ENCODE results near the gene MEI4.
"Not testable (repeated sequence)": the region's sequence is repeated elsewhere in the genome, so short reads cannot be mapped to it uniquely, and the experiment has no call there.

MEI4 gene

DNA sequence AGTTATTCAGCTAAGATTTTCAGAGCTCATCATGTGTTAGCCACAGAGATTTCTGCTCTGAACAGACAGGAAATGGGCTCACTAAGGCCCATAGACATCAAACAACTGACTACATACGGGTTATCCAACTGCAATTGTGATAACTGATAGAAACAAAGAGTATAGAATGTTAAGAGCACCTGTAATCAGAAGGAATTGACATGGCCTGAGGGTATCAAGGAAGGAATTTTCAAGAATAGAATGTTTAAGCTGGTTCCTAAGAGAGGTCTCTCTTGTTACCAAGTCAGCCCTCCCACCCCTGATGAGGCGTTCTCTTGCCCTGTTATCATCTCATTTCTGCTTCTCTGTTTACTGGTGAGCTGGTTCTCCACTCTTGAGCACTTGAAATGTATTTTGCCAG, at the start of gene MEI4:
Gene MEI4, plus strand, starts transcription at position 301 of the 400 bp plus-strand sequence. CDS start 37,633 bp downstream, outside the sequence.
- no peak for DNase-seq (ENCODE audit: low spot score)

DNA sequence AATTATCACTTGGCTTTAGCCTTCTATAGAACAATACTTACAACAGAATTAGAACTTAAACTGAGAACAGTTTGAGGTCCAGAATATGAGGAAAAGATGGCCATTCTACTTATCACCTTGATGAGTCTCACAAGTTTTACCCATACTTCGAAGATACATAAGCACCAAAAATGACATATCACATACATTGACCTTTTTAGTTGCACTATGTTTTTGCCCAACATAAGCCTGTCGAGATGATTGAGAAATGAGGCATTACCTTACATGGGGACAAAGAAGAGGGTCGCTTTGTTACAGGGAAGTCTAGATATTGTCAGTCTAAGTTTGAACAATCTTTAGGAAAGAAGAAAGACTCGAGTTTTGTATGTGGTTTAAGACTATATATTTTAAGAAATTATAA, 48.4 kb upstream of the MEI4 start:
- no peak for DNase-seq (ENCODE audit: low spot score)

GRCh38 chr6:77607004-77607403, 45.8 kb upstream of the MEI4 start:
- no peak for DNase-seq (ENCODE audit: low spot score)

- DNase-seq (ENCODE audit: low spot score), result no peak
Measured at GRCh38 chr6:77609106-77609505, 43.7 kb upstream of the MEI4 start.

- no peak for DNase-seq (ENCODE audit: low spot score)
Measured at GRCh38 chr6:77619114-77619513, 33.7 kb upstream of the MEI4 start.

- DNase-seq (ENCODE audit: low spot score), result no peak
Measured at GRCh38 chr6:77620278-77620882, 32.5 kb upstream of the MEI4 start.

GRCh38 chr6:77624515-77624914, 28.3 kb upstream of the MEI4 start:
- DNase-seq (ENCODE audit: low spot score), result no peak

- DNase-seq (ENCODE audit: low spot score), result no peak
Measured at GRCh38 chr6:77626426-77626825, 26.4 kb upstream of the MEI4 start.

DNA sequence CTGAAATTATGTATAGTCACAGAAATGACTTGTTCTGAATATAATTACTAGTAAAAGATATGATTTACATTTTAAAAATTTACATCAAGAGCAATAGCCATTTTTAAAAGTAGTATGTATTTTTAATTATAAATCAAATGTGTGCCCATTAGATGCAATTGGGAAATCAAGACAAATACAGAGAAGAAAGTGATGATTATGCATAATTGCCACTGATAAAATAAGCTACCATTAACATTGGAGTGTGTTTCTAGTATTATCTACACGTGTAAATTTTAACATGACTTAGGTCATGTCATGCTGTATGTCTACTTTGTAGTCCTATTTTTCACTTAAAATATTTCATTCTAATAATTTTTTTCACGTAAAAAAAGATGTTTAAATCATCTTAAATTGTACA, 22.8 kb upstream of the MEI4 start:
- DNase-seq (ENCODE audit: low spot score), result no peak

DNA sequence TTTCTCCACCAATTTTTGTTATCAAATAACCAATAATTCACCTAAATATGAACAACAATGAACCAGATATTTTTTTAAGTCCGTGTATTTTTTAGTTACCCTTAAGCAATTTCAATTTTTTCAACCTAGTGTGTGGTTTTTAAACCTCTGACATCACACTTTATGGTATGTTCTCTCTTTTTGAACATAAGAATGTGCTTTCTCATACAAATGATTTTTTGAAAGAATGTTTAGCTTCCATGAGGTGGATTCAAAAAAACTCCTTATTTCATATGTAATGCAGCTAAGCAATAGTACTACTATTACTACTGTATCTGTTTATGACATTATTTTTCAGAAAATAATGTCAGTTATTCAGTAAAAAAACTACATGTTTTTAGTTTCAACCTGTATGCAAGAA, 19.4 kb upstream of the MEI4 start:
- no peak for DNase-seq (ENCODE audit: low spot score)

- DNase-seq (ENCODE audit: low spot score), result no peak
Measured at GRCh38 chr6:77633993-77634715, 18.7 kb upstream of the MEI4 start.

- no peak for DNase-seq (ENCODE audit: low spot score)
Measured at GRCh38 chr6:77638129-77638830, 14.6 kb upstream of the MEI4 start.

GRCh38 chr6:77644102-77644705, 8.6 kb upstream of the MEI4 start:
- DNase-seq (ENCODE audit: low spot score), result no peak

GRCh38 chr6:77650098-77650663, 2.7 kb upstream of the MEI4 start:
- DNase-seq (ENCODE audit: low spot score), result no peak

DNA sequence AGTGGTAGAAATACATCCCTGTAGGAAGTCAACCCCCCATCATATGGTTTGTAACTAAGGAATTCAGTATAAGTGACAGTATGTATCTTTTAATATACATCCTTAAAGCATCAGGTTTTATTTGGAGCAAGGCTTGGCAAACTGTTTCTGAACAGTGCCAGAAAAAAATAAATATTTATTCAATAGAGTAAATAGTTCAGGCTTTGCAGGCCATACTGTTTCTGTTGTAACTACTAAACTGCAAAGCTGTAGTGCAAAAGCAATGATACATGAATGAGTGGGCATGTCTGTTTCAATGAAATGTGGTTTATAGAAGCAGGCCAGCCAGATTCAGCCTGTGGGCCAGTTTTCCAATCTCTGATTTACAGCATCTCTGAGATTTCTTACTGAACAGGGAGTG, 977 bp downstream of the MEI4 start:
- DNase-seq (ENCODE audit: low spot score), result no peak

- not testable (repeated sequence) for DNase-seq (ENCODE audit: low spot score)
Measured at GRCh38 chr6:77655035-77655434, 2.2 kb downstream of the MEI4 start.

DNA sequence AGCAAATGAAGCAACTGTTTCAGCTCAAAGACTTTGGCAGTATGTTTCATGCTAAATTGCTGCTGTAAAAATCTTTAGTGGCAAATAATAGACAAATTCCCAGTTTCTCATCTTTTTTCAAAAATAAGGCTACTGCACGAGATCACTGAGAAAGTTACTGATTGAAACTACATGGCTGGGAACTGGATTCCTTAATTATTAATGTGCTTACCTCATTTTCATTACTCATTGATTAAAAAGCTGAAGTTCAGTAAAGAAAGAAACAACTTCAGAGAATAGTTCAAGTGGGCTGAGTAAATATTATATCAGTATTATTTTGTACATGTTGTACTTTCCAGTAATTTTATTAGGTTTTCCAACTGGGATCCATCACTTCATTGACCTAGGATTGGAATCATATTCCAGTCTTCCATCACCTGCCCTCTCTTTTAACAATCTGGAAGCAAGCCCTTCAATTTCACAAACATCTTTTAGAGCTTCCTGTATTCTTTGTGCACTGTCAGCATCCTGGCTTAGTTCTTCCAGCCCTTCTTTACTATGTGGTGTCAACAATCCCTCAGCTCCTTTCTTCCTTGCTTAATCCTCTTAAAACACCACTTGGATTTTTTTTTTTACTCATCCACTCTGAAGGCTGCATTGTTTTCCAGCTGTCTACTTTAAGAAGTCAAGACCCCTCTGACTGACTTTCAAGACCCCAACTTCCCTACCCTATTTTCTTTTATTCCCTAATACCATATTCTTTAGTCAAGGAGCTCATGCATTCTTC, 4.3 kb downstream of the MEI4 start:
- DNase-seq (ENCODE audit: low spot score), result no peak

DNA sequence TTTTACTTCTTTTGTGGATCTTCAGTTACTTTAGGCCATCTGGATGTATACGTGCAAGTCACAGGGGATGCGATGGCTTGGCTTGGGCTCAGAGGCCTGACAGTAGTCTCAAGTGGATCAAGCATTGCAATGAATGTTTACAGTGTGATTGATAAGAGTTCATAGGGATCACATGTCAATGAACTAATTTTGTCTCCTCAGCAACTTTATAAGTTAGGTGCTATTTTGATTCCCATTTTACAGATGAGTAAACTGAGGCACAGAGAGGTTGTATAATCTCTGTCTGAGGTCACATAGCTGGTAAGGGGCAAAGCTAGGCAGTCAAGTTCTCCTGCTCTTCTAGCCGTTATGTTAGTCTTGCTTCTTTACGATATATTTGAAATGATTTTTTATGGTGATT, 13.5 kb downstream of the MEI4 start:
- no peak for DNase-seq (ENCODE audit: low spot score)

DNA sequence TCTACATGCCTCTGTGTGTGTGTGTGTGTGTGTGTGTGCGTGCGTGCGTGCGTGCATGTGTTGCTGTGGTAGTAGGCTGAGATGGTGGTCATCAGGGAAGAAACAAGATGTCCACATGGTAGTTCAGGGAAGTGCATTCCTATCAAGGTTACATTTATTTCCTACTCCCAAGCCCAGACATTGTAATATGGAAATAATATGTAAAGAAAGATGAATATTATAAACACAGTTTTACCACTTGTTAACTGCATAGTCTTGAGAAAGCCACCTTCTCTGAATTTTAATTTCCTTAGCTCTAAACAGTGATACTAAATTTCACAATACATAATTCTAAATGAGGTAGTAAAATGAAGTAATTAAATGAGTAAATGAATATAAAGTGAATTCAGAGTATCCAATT, 14.0 kb downstream of the MEI4 start:
- no peak for DNase-seq (ENCODE audit: low spot score)

DNA sequence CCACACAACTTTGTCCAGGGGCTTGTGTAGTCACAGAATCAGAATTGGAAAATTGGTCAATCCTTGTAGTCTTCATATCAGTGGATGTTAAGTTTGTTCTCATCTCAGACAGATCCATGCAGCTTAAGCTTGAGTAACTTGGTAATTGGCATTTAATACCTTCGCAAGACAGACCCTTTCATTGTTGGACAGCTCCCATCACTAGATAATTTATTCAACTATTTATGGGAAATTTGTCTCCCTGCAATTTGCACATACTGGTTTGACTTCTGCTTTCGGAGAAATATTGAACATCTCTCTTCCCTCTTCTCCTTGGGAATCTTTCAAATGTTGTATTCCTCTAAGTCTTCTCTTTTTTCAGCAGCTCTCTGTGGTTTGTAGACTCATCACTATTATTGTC, 17.1 kb downstream of the MEI4 start:
- DNase-seq (ENCODE audit: low spot score), result no peak

GRCh38 chr6:77674211-77674610, 21.4 kb downstream of the MEI4 start:
- DNase-seq (ENCODE audit: low spot score), result no peak

- no peak for DNase-seq (ENCODE audit: low spot score)
Measured at GRCh38 chr6:77678048-77678447, 25.2 kb downstream of the MEI4 start.
